T-cell (primary cell): ENCODE results near the gene SERPINB10. TPM values are rescaled to one million over a fixed set of nuclear protein-coding genes. Genes with fewer than 3 reads are reported as not detected.

ENCODE experiments used
- ATAC-seq, 4 experiments: fragments of 200-7000 bp in 3 of 4; fragments of 150-1000 bp in 1 of 4; cut with Tn5 transposase; replicated peaks in 1 of 4; 1 replicate in 3 of 4; 2 replicates in 1 of 4; pipeline ENCODE4 v1.10.0; 2021; ENCODE audit warnings: moderate library complexity in 3 of 4, mild to moderate bottlenecking in 2 of 4, moderate number of reproducible peaks in 1 of 4
- CTCF ChIA-PET, 2 donors: fragments of 300-600 bp; sonication (Branson Sonifier 250); formaldehyde crosslinking; loops; one replicate each; lab custom pipeline; 2022; ENCODE audit warnings: antibody characterized with exemption in 2 of 2; lab: Charles Lee
- POLR2A ChIA-PET, 2 donors: fragments of 300-600 bp; sonication (Branson Sonifier 250); formaldehyde crosslinking; loops; one replicate each; lab custom pipeline; 2022; ENCODE audit warnings: antibody characterized with exemption in 2 of 2; lab: Charles Lee
- DNase-seq, 35 experiments: peaks; one replicate each; pipeline versions ENCODE4 v3.0.0 to v3.0.0-alpha.2; 2013 to 2023
- H3K27ac ChIP-seq: one replicate; pipeline ENCODE4 v1.5.1; 2013; ENCODE audit warnings: low read length
- H3K27me3 ChIP-seq, 2 experiments: replicated peaks in 1 of 2; 1 replicate in 1 of 2; 2 replicates in 1 of 2; pipeline versions ENCODE4 v1.6.1 to v1.7.0; 2013; ENCODE audit warnings: low read length in 1 of 2, mixed read lengths in 1 of 2; ENCODE audit not compliant: control insufficient read depth in 2 of 2, insufficient read depth in 2 of 2; ENCODE audit errors: extremely low read depth in 1 of 2
- H3K36me3 ChIP-seq, 2 donors: 1 replicate in 1 of 2; 2 replicates in 1 of 2; pipeline versions ENCODE4 v1.6.1 to v1.7.0; 2013; ENCODE audit warnings: low read length in 1 of 2; ENCODE audit not compliant: control insufficient read depth in 2 of 2, insufficient read depth in 1 of 2; ENCODE audit errors: extremely low read depth in 1 of 2
- H3K4me1 ChIP-seq, 2 experiments: 1 replicate in 1 of 2; 2 replicates in 1 of 2; pipeline versions ENCODE4 v1.6.1 to v1.7.0; 2013; ENCODE audit warnings: low read length in 2 of 2, mixed read lengths in 1 of 2; ENCODE audit not compliant: insufficient read depth in 2 of 2, control insufficient read depth in 1 of 2; ENCODE audit errors: extremely low read depth in 1 of 2
- H3K4me3 ChIP-seq, 2 donors: 1 replicate in 1 of 2; 2 replicates in 1 of 2; pipeline versions ENCODE4 v1.5.1 to v1.7.0; 2013; ENCODE audit warnings: mild to moderate bottlenecking in 2 of 2, low read length in 1 of 2, moderate library complexity in 1 of 2; ENCODE audit not compliant: control insufficient read depth in 1 of 2; ENCODE audit errors: extremely low read depth in 1 of 2
- H3K9me3 ChIP-seq: 2 replicates; pipeline ENCODE4 v1.7.0; 2013
- H3K27ac Mint-ChIP-seq, 2 donors: one replicate each; pipeline ENCODE4 v1.8.0; 2020 to 2021; ENCODE audit warnings: mild to moderate bottlenecking in 2 of 2, mixed read lengths in 2 of 2
- H3K27me3 Mint-ChIP-seq, 2 donors: one replicate each; pipeline ENCODE4 v1.8.0; 2021 to 2022; ENCODE audit warnings: mixed read lengths in 2 of 2
- H3K36me3 Mint-ChIP-seq: one replicate; pipeline ENCODE4 v1.8.0; 2021; ENCODE audit warnings: mixed read lengths
- H3K4me1 Mint-ChIP-seq, 3 donors: one replicate each; pipeline ENCODE4 v1.8.0; 2020 to 2022; ENCODE audit warnings: mixed read lengths in 3 of 3, mild to moderate bottlenecking in 1 of 3
- H3K4me3 Mint-ChIP-seq, 3 donors: one replicate each; pipeline ENCODE4 v1.8.0; 2020 to 2022; ENCODE audit warnings: mild to moderate bottlenecking in 3 of 3, mixed read lengths in 3 of 3, moderate library complexity in 3 of 3
- H3K9me3 Mint-ChIP-seq, 3 donors: one replicate each; pipeline ENCODE4 v1.8.0; 2020 to 2022; ENCODE audit warnings: mixed read lengths in 3 of 3
- WGBS: methylation state at CpG from one replicate; pipeline ENCODE4 v1.1.5; 2013; ENCODE audit warnings: missing lambda C conversion rate; ENCODE audit not compliant: insufficient coverage; 5-methylcytosine and 5-hydroxymethylcytosine counted together
- total RNA-seq, 35 experiments: library from RNA in 6 of 35; stranded (reverse) in 6 of 35; fragments of 120-200 nt in 1 of 35; gene quantifications; one replicate each; pipeline versions ENCODE4 v1.2.1 to v1.2.4 and lab custom pipeline; 2013 to 2026

The SERPINB10 gene
- total RNA-seq, 5 donors from 2014 or later (not counting 1 experiment from before 2014, with no cell fraction given) = not detected

- H3K4me1 ChIP-seq = peaks cover 0 to 4% of the 10 kb centered on the region in 2 experiments
- no CpG with 5 or more reads among the region's 3 CpGs for WGBS
- Mint-ChIP-seq H3K4me1 (peaks cover 13 to 31% (median 17%) of the 10 kb centered on the region in 3 donors), H3K4me3 (no peak overlapping the region), H3K36me3 (peaks cover 23% of the 10 kb centered on the region), H3K27ac (no peak overlapping the region), H3K27me3 (no peaks in the 10 kb centered on the region), H3K9me3 (no peaks in the 10 kb centered on the region)
- CTCF ChIA-PET = interaction anchor here (0.7 to 1.1 kb wide), 3 partner anchors 13 to 459 kb away, joined by 4 to 5 read pairs (median 5); no protein-coding TSS in a partner anchor
- H3K9me3 ChIP-seq = no peaks in the 10 kb centered on the region
- H3K36me3 ChIP-seq = peaks cover 0 to 18% of the 10 kb centered on the region in 2 donors
- H3K27ac ChIP-seq = no peak overlapping the region
- no peak overlapping the region for H3K4me3 ChIP-seq
- POLR2A ChIA-PET = no interaction called here
- no peaks in the 10 kb centered on the region for H3K27me3 ChIP-seq
- DNase-seq (no peak), ATAC-seq (no peak)
These were observed 69.3 kb downstream of the SERPINB10 start for GRCh38 chr18:63977040-63977439.

- Histone ChIP-seq H3K9me3 (no peaks in the 10 kb centered on the region), H3K4me1 (peaks cover 0 to 4% of the 10 kb centered on the region in 2 experiments), H3K27me3 (no peaks in the 10 kb centered on the region), H3K27ac (no peak overlapping the region), H3K36me3 (peaks cover 4 to 34% of the 10 kb centered on the region in 2 donors), H3K4me3 (no peak overlapping the region)
- no peak overlapping the region for H3K27ac Mint-ChIP-seq
- H3K4me1 Mint-ChIP-seq = peaks cover 11 to 20% (median 14%) of the 10 kb centered on the region in 3 donors
- no peaks in the 10 kb centered on the region for H3K9me3 Mint-ChIP-seq
- ATAC-seq (peak in 3 of 4 experiments; percentile 55 to 66 (median 63)), DNase-seq (peak in 21 of 35 experiments; percentile 7 to 71 (median 22))
- ChIA-PET CTCF (interaction anchor here (0.5 to 1.2 kb wide), 6 partner anchors 16 to 581 kb away, joined by 3 to 4 read pairs (median 3); no protein-coding TSS in a partner anchor), POLR2A (no interaction called here)
- H3K36me3 Mint-ChIP-seq = peaks cover 43% of the 10 kb centered on the region
- no peak overlapping the region for H3K4me3 Mint-ChIP-seq
- no peaks in the 10 kb centered on the region for H3K27me3 Mint-ChIP-seq
- WGBS = 20% methylated on average over 4 of the region's 6 CpGs
These were observed 71.7 kb downstream of the SERPINB10 start for GRCh38 chr18:63979409-63979920.

- H3K9me3 Mint-ChIP-seq = no peaks in the 10 kb centered on the region
- CTCF ChIA-PET = interaction anchor here (0.5 to 1.2 kb wide), 6 partner anchors 16 to 582 kb away, joined by 3 to 4 read pairs (median 3); no protein-coding TSS in a partner anchor
- no peak for DNase-seq
- Histone ChIP-seq H3K27ac (no peak overlapping the region), H3K9me3 (no peaks in the 10 kb centered on the region), H3K27me3 (no peaks in the 10 kb centered on the region), H3K36me3 (peaks cover 9 to 35% of the 10 kb centered on the region in 2 donors), H3K4me3 (no peak overlapping the region), H3K4me1 (peaks cover 0 to 4% of the 10 kb centered on the region in 2 experiments)
- WGBS = 79% methylated on average over 3 of the region's 7 CpGs
- no peak overlapping the region for H3K27ac Mint-ChIP-seq
- POLR2A ChIA-PET = no interaction called here
- H3K4me1 Mint-ChIP-seq = peaks cover 10 to 15% (median 11%) of the 10 kb centered on the region in 3 donors
- peaks cover 48% of the 10 kb centered on the region for H3K36me3 Mint-ChIP-seq
- H3K4me3 Mint-ChIP-seq = no peak overlapping the region
- H3K27me3 Mint-ChIP-seq = no peaks in the 10 kb centered on the region
- no peak for ATAC-seq
These were observed 72.3 kb downstream of the SERPINB10 start for GRCh38 chr18:63980027-63980426.

GRCh38 chr18:63980896-63981460 is 73.2 kb downstream of the SERPINB10 start:
- H3K4me3 ChIP-seq = no peak overlapping the region
- DNase-seq = no peak
- ChIA-PET CTCF (interaction anchor here in 1 of 2 donors (1.3 kb wide), 1 partner anchor 17 kb away, joined by 3 read pairs; no protein-coding TSS in a partner anchor), POLR2A (no interaction called here)
- peaks cover 10 to 39% of the 10 kb centered on the region in 2 donors for H3K36me3 ChIP-seq
- no peaks in the 10 kb centered on the region for H3K9me3 ChIP-seq
- Mint-ChIP-seq H3K36me3 (peaks cover 54% of the 10 kb centered on the region), H3K27me3 (no peaks in the 10 kb centered on the region), H3K27ac (no peak overlapping the region), H3K9me3 (no peaks in the 10 kb centered on the region), H3K4me1 (peaks cover 8 to 12% (median 8%) of the 10 kb centered on the region in 3 donors), H3K4me3 (no peak overlapping the region)
- WGBS = 86% methylated on average over 4 of the region's 6 CpGs
- ATAC-seq = no peak
- no peak overlapping the region for H3K27ac ChIP-seq
- peaks cover 0 to 4% of the 10 kb centered on the region in 2 experiments for H3K4me1 ChIP-seq
- no peaks in the 10 kb centered on the region for H3K27me3 ChIP-seq

- Mint-ChIP-seq H3K27me3 (no peaks in the 10 kb centered on the region), H3K36me3 (peaks cover 61% of the 10 kb centered on the region), H3K9me3 (no peaks in the 10 kb centered on the region), H3K4me3 (no peak overlapping the region), H3K27ac (no peak overlapping the region), H3K4me1 (peaks cover 8 to 12% (median 8%) of the 10 kb centered on the region in 3 donors)
- no peaks in the 10 kb centered on the region for H3K27me3 ChIP-seq
- ChIA-PET CTCF (interaction anchor here in 1 of 2 donors (0.7 to 1.3 kb wide), 2 partner anchors 18 to 62 kb away, joined by 3 read pairs; no protein-coding TSS in a partner anchor), POLR2A (no interaction called here)
- no peaks in the 10 kb centered on the region for H3K9me3 ChIP-seq
- peaks cover 10 to 39% of the 10 kb centered on the region in 2 donors for H3K36me3 ChIP-seq
- H3K4me1 ChIP-seq = peaks cover 0 to 4% of the 10 kb centered on the region in 2 experiments
- H3K4me3 ChIP-seq = no peak overlapping the region
- no peak overlapping the region for H3K27ac ChIP-seq
- DNase-seq = no peak
- ATAC-seq = no peak
- WGBS = 59% methylated on average over 2 of the region's 2 CpGs
These were observed 74.0 kb downstream of the SERPINB10 start for GRCh38 chr18:63981719-63982118.

- H3K4me1 Mint-ChIP-seq = peaks cover 8 to 12% (median 8%) of the 10 kb centered on the region in 3 donors
- H3K9me3 Mint-ChIP-seq = no peaks in the 10 kb centered on the region
- H3K27me3 Mint-ChIP-seq = no peaks in the 10 kb centered on the region
- Histone ChIP-seq H3K27me3 (no peaks in the 10 kb centered on the region), H3K4me3 (no peak overlapping the region), H3K9me3 (no peaks in the 10 kb centered on the region), H3K4me1 (peaks cover 0 to 4% of the 10 kb centered on the region in 2 experiments), H3K27ac (no peak overlapping the region), H3K36me3 (peaks cover 10 to 46% of the 10 kb centered on the region in 2 donors)
- H3K27ac Mint-ChIP-seq = no peak overlapping the region
- ATAC-seq (no peak), DNase-seq (no peak)
- no CpG with 5 or more reads among the region's 3 CpGs for WGBS
- H3K36me3 Mint-ChIP-seq = peaks cover 65% of the 10 kb centered on the region
- CTCF ChIA-PET = interaction anchor here in 1 of 2 donors (0.7 kb wide), 1 partner anchor 61 kb away, joined by 3 read pairs; no protein-coding TSS in a partner anchor
- POLR2A ChIA-PET = no interaction called here
- H3K4me3 Mint-ChIP-seq = no peak overlapping the region
These were observed 74.6 kb downstream of the SERPINB10 start for GRCh38 chr18:63982361-63982760.
